ENCODE results near the gene OR5B12. TPM values are rescaled to one million over a fixed set of nuclear protein-coding genes. Genes with fewer than 3 reads are reported as not detected.

Gene OR5B12
- total and polyA plus RNA-seq, 4 donors, result 0.20 TPM; not detected in 3

GRCh38 chr11:58391879-58392278 is 50.2 kb downstream of the OR5B12 start:
- Histone ChIP-seq H3K36me3 (ENCODE audit: control insufficient read depth, insufficient read depth, low read length) (no peaks in the 10 kb centered on the region), H3K27ac (ENCODE audit: low read depth, low read length) (no peak overlapping the region), H3K27me3 (ENCODE audit: control insufficient read depth, insufficient read depth, low read length) (no peaks in the 10 kb centered on the region), H3K9me3 (ENCODE audit: control insufficient read depth, insufficient read depth, low read length) (peaks cover 3% of the 10 kb centered on the region), H3K4me3 (ENCODE audit: low read depth, low read length) (no peak overlapping the region), H3K4me1 (ENCODE audit: control insufficient read depth, insufficient read depth, low read length) (no peaks in the 10 kb centered on the region)
- no peak for DNase-seq (ENCODE audit: low read depth in 4 of 6, low spot score in 6 of 6)
- no CpG with 5 or more reads among the region's 1 CpG for whole genome bisulfite sequencing (ENCODE audit: insufficient coverage)

DNA sequence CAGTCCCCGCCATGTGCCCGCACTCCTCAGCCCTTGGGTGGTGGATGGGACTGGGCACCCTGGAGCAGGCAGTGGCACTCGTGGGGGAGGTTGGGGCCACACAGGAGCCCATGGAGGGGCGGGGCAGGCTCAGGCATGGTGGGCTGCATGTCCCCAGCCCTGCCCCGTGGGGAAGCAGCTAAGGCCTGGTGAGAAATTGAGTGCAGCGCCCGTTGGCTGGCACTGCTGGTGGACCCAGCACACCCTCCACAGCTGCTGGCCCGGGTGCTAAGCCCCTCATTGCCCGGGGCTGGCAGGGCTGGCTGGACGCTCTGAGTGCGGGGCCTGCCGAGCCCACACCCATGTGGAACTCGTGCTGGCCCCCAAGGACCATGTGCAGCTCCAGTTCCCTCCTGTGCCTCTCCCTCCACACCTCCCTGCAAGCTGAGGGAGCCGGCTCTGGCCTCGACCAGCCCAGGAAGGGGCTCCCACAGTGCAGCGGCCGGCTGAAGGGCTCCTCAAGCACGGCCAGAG is 51.4 kb downstream of the OR5B12 start:
- Histone ChIP-seq H3K27me3 (ENCODE audit: control insufficient read depth, insufficient read depth, low read length) (no peaks in the 10 kb centered on the region), H3K4me3 (ENCODE audit: low read depth, low read length) (no peak overlapping the region), H3K27ac (ENCODE audit: low read depth, low read length) (no peak overlapping the region), H3K9me3 (ENCODE audit: control insufficient read depth, insufficient read depth, low read length) (peaks cover 3% of the 10 kb centered on the region), H3K36me3 (ENCODE audit: control insufficient read depth, insufficient read depth, low read length) (no peaks in the 10 kb centered on the region), H3K4me1 (ENCODE audit: control insufficient read depth, insufficient read depth, low read length) (no peaks in the 10 kb centered on the region)
- no peak for DNase-seq (ENCODE audit: low read depth in 4 of 6, low spot score in 6 of 6)
- WGBS (ENCODE audit: insufficient coverage), result 89% methylated on average over 18 of the region's 18 CpGs

Other genes with a start within 250 kb of the OR5B12 start
- not detected for gene OR1S2, start 238.1 kb downstream of the OR5B12 start, total RNA-seq
- not detected for gene OR1S2, start 238.1 kb downstream of the OR5B12 start, polyA plus RNA-seq (ENCODE audit: insufficient read length in 2 of 2)
- not detected for gene OR1S1, start 229.5 kb downstream of the OR5B12 start, total RNA-seq
- not detected for gene OR1S1, start 229.5 kb downstream of the OR5B12 start, polyA plus RNA-seq (ENCODE audit: insufficient read length in 2 of 2)
- gene OR10Q1, start 213.3 kb downstream of the OR5B12 start, total RNA-seq, result not detected
- not detected for gene OR10Q1, start 213.3 kb downstream of the OR5B12 start, polyA plus RNA-seq (ENCODE audit: insufficient read length in 2 of 2)
- not detected for gene OR10W1, start 174.0 kb downstream of the OR5B12 start, total RNA-seq
- not detected for gene OR10W1, start 174.0 kb downstream of the OR5B12 start, polyA plus RNA-seq (ENCODE audit: insufficient read length in 2 of 2)
- gene OR5B17, start 83.2 kb downstream of the OR5B12 start, total RNA-seq, result not detected
- gene OR5B17, start 83.2 kb downstream of the OR5B12 start, polyA plus RNA-seq (ENCODE audit: insufficient read length in 2 of 2), result not detected
- not detected for gene OR5B3, start 35.4 kb downstream of the OR5B12 start, total RNA-seq
- gene OR5B3, start 35.4 kb downstream of the OR5B12 start, polyA plus RNA-seq (ENCODE audit: insufficient read length in 2 of 2), result not detected
- not detected for gene OR5B2, start 14.1 kb downstream of the OR5B12 start, total RNA-seq
- gene OR5B2, start 14.1 kb downstream of the OR5B12 start, polyA plus RNA-seq (ENCODE audit: insufficient read length in 2 of 2), result not detected
- gene OR5B21, start 65.9 kb upstream of the OR5B12 start, total RNA-seq, result not detected
- gene OR5B21, start 65.9 kb upstream of the OR5B12 start, polyA plus RNA-seq (ENCODE audit: insufficient read length in 2 of 2), result not detected
- 1 to 10 TPM; 5.8 to 6.4 TPM for gene LPXN, start 133.6 kb upstream of the OR5B12 start, total RNA-seq
- 1 to 10 TPM; 6.6 to 9.3 TPM for gene LPXN, start 133.6 kb upstream of the OR5B12 start, polyA plus RNA-seq (ENCODE audit: insufficient read length in 2 of 2)
- gene ZFP91, start 136.8 kb upstream of the OR5B12 start, total RNA-seq, result 10 to 100 TPM; 49.8 to 58.5 TPM
- 10 to 100 TPM; 52.1 to 63.4 TPM for gene ZFP91, start 136.8 kb upstream of the OR5B12 start, polyA plus RNA-seq (ENCODE audit: insufficient read length in 2 of 2)
- 10 to 100 TPM in 1 of 2 donors, 1 to 10 TPM in 1; 1.8 to 11.9 TPM for gene CNTF, start 180.4 kb upstream of the OR5B12 start, total RNA-seq
- gene CNTF, start 180.4 kb upstream of the OR5B12 start, polyA plus RNA-seq (ENCODE audit: insufficient read length in 2 of 2), result 1 to 10 TPM in 1 of 2 donors, under 1 TPM in 1; 0.98 to 1.4 TPM